CD4-positive, alpha-beta T cell treated with Interleukin-21 for 1 hour (primary cell): Measurements from ENCODE around the gene XIAP.
"Not testable (repeated sequence)": the region's sequence is repeated elsewhere in the genome, so short reads cannot be mapped to it uniquely, and the experiment has no call there.

ENCODE experiments used
- DNase-seq: peaks from one replicate; pipeline ENCODE4 v3.0.0-alpha.2; 2020

The XIAP gene

GRCh38 chrX:123859846-123860838, at the start of gene XIAP:
TSS of gene XIAP (plus strand) at chrX:123860053. CDS start at chrX:123885663, 25,610 bp downstream.
- peak; percentile 73 for DNase-seq

DNA sequence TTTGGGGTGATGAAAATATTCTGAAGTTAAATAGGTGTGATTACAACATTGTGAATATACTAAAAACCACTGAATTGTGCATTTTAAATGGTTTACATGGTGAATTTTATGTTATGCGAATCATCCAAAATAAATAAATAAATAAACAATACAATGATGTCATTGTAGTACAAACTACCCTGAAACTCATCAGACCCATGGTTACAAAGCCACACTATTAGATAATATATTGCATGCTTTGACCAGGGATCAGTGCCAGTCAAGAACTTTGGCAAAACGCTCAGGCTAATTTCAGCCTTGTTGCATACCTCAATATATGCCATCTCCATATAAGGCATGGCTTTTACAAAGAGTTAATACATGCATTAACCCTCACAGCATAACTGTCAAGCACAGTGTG, 45.5 kb upstream of the XIAP start:
- no peak for DNase-seq

GRCh38 chrX:123814934-123815394, 44.9 kb upstream of the XIAP start:
- DNase-seq: not testable (repeated sequence)

DNA sequence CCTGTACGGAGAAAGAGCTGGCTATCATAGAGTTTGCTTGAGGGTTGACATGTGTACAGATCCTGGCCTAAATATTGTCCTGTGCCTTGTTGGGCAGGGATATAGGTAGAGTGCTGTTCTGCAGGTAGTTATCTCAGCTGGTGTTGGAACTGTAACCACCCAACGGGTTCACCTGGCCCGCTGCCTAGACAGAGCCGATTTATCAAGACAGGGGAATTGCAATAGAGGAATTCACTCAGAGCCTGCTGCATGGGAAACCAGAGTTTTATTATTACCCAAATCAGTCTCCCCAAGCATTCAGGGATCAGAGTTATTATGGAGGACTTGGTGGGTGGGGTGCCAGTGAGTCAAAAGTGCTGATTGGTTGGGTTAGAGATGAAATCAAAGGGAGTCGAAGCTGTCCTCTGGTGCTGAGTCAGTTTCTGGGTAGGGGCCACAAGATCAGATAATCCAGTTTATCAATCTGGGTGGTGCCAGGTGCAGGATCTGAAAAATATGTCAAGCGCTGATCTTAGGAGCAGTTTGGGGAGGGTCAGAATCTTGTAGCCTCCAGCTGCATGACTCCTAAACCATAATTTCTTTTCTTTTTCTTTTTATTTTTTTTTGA, 42.5 kb upstream of the XIAP start:
- no peak for DNase-seq

- DNase-seq: no peak
These were observed 41.6 kb upstream of the XIAP start for GRCh38 chrX:123818243-123818642.

GRCh38 chrX:123822965-123823364, 36.9 kb upstream of the XIAP start:
- DNase-seq: no peak

DNA sequence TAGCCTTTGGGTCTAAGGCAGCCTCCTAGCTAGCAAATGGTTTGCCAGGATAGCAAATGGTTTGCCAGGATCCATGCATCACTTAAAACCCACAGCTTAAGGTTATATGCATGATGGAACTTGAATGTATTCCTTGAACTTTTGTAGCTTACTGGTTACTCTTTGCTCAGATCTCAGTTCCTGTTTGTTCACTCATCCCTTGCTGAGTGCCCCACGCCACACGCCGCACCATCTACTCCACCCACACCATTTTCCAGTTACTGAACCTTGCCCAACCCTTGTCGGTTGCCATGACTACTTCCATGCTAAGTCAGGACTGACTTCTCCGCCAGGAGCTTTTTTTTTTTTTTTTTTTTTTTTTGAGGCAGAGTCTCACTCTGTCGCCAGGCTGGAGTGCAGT, 29.5 kb upstream of the XIAP start:
- peak; percentile 2 for DNase-seq

DNA sequence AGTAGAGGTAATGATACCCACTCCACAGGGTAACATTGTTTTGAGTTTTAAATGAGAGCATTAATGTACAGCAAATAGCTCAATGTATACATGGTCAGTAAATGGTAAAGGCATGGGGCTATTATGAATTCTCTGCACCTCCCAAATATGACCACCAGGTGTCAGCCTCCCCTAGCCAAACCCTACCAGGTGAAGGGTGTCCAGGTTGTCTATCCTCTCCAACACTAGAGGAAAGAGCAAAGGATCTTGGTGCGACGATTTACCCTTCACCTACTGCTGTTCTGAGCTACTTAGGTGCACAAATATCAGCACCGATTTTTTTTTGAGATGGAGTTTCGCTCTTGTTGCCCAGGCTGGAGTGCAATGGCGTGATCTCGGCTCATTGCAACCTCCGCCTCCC, 26.5 kb upstream of the XIAP start:
- peak; percentile 73 for DNase-seq

DNA sequence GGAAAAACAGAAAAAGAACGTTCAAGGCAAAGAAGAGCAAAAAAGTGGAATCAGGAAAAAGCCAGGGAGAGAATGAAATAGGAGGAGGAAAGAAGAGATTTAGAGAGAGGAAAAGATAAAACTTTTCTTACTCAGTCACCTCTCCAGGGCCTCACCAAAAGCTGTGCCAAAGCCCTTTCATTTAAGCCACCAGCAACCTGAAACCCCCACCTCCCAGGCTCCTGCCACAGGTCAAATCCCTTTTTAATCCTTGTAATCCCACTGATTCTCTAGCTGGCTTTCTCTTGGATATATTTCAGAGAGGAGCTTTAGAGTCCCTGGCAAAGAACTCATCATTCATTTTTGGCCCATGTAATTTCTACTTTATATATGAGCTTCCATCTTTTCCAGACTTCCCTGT, 25.7 kb upstream of the XIAP start:
- DNase-seq: no peak

DNA sequence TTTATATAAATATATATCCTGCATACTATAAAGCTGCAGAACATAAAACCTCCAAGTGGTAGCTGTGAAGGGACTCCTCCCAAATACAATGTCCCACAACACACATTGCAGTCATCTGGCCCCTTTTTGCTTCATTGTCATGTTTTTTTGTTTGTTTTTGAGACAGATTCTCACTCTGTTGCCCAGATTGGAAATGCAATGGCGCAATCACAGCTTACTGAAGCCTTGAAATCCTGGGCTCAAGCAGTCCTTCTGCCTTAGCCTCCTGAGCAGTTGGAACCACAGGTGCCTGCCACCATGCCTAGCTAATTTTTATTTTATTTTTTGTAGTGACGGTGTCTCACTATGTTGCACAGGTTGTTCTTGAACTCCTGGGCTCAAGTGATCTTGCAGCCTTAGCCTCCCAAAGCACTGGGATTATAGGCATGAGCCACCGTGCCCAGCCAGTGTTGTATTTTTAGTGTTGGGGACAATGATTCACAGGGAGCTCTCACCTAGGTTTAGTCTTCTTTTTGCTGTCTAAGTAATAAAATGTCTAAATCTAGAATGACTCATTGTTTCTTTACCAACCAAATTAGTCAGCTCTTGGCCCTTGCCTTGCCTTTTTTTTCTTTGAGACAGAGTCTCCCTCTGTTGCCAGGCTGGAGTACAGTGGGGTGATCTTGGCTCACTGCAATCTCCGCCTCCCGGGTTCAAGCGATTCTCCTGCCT, 24.0 kb upstream of the XIAP start:
- DNase-seq: no peak

GRCh38 chrX:123845129-123845528, 14.7 kb upstream of the XIAP start:
- DNase-seq: not testable (repeated sequence)

DNA sequence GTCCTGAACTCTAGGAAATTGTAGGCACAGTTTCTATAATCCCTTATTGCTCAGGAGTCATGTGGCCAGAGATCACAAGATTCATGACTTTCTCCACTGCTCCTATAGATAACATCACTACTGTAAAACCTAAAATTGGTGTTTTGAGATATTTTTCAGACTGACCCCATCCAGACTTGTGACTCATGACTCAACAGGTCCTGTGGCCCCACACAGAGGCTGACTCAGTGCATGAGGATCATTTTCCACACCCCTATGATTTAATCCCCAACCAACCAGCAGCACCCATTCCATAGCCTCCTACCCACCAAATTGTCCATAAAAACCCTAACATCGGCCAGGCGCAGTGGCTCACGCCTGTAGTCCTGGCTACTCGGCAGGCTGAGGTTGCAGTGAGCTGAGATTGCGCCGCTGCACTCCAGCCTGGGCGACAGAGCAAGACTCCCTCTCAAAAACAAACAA, 13.2 kb upstream of the XIAP start:
- no peak for DNase-seq

GRCh38 chrX:123847056-123847455, 12.8 kb upstream of the XIAP start:
- DNase-seq: no peak

DNA sequence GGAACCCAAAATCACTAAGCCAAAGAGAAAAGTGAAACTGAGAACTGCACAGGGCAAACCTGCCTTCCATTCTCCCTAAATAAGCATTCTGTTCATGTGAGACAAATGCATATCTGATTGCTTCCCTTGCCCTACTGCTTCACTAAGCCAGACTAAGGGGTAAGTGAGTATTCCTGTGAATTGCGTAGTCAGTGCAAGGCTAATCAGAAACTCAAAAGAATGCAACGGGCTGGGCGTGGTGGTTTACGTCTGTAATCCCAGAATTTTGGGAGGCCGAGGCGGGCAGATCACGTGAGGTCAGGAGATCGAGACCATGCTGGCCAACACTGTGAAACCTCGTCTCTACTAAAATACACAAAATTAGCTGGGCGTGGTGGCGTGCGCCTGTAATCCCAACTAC, 10.8 kb upstream of the XIAP start:
- no peak for DNase-seq

- not testable (repeated sequence) for DNase-seq
These were observed 9.9 kb upstream of the XIAP start for GRCh38 chrX:123849906-123850305.

DNA sequence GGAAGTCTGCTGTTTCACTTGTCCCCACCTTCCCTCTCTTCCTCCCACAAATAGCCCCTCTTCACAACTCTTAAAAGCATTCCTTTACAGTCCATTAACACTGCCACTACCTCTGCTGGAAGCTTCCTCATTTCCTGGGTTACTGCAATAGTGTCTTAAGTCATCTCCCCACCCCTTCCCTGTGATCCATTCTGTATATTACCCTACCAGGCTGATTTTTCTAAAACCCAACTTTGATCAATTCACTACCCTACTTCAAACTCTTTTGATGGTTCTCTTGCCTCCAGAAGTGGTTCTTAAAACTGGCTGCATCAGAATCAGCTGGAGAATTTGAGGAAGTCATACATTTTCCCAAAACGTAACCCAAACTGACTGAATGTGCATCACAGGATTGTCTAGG, 8.8 kb upstream of the XIAP start:
- no peak for DNase-seq

- DNase-seq: no peak
These were observed 5.5 kb upstream of the XIAP start for GRCh38 chrX:123854329-123854728.

- DNase-seq: no peak
These were observed 426 bp upstream of the XIAP start for GRCh38 chrX:123859409-123859845.

DNA sequence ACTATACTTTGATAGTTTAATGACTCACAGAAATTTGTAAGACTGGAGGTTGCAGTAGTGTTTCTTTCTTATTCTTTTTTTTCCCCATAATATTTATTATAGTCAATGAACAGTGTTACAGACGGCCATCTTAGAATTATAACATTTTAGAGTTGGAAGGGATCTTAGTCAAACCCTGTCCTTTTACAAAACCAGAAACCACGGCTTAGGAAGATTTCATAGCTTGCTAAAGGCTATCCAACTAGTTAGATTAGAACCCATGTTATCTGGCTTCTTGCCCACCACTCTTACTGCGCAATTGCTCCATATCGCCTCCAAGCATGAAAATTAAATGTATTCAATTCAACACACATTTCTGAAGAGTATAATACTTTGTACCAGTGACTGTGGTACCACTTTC, 1.1 kb downstream of the XIAP start:
- DNase-seq: peak; percentile 16

DNA sequence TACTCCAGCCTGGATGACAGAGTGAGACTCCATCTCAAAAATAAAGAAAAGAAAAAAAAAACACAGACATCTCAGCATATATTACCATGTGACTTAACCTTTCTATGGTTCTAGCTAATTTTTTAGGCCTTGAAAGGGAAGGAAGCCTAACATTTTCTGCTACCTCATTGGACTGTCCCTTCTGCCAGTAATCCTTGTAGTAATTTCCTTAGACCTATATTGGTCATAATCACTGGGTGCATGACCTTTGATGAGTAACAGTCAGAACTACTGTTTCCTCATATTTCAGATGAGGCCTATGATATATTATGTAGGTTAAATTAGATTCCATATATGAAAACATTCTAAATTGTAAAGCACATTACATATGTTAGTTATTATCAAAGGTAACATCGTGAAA, 9.6 kb downstream of the XIAP start:
- DNase-seq: no peak

GRCh38 chrX:123871309-123871708, 11.5 kb downstream of the XIAP start:
- DNase-seq: no peak

DNA sequence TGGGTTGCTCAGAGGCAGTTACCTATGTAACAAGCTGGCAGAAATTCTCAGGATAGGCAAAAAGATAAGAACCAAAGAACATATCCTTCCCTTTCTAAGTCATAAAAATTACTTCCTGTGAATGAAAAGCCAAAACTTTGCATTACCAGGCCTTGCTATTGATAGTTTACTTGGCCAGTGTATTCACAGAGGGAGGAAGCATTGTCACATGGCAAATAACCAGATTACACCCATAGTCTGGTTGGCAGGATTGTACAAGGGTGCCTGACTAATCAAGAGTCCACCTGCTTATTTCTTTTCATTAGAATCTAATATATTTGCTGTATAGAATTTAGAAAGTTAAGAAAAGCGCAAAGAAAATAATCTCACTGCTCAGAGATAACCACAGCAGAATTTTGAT, 14.1 kb downstream of the XIAP start:
- DNase-seq: no peak

GRCh38 chrX:123876177-123876576, 16.3 kb downstream of the XIAP start:
- no peak for DNase-seq
